ENCODE data around the gene WWOX.

- TF ChIP-seq CTCF (IDR thresholded peaks at IDR 0.05; ENCODE audit: insufficient read depth, low read depth, low read length), result no peak
- no peak for TF ChIP-seq EZH2 (IDR thresholded peaks at IDR 0.05; ENCODE audit: insufficient read depth, low read length)
Observed at GRCh38 chr16:79209308-79209707, 1109.9 kb downstream of the WWOX start.
